ACC112 (cell line): ENCODE data around the gene PRKD3.

Experiments
- H2AFZ ChIP-seq: fragments of 200-600 bp; sonication (generic); one replicate; pipeline ENCODE4 v1.6.0; 2017; ENCODE audit warnings: antibody characterized with exemption, low read length; ENCODE audit not compliant: unreplicated experiment
- H3K27ac ChIP-seq: fragments of 200-600 bp; sonication (generic); 2 replicates; pipeline ENCODE4 v1.5.1; 2014; ENCODE audit warnings: low read depth, mild to moderate bottlenecking, antibody characterized with exemption, low read length, moderate library complexity
- H3K27me3 ChIP-seq: fragments of 200-600 bp; sonication (generic); 2 replicates; pipeline ENCODE4 v1.6.1; 2014; ENCODE audit warnings: mild to moderate bottlenecking, antibody characterized with exemption, low read length, moderate library complexity, mixed read lengths; ENCODE audit not compliant: insufficient read depth
- H3K36me3 ChIP-seq: fragments of 200-600 bp; sonication (generic); 2 replicates; pipeline ENCODE4 v1.6.1; 2016; ENCODE audit warnings: mild to moderate bottlenecking, antibody characterized with exemption, low read length, moderate library complexity, mixed read lengths; ENCODE audit not compliant: insufficient read depth
- H3K4me1 ChIP-seq: fragments of 200-600 bp; sonication (generic); one replicate; pipeline ENCODE4 v1.6.1; 2016; ENCODE audit warnings: low read length, mixed read lengths; ENCODE audit not compliant: insufficient read depth, unreplicated experiment, control insufficient read depth
- H3K4me3 ChIP-seq: fragments of 200-600 bp; sonication (generic); 2 replicates; pipeline ENCODE4 v1.5.1; 2014; ENCODE audit warnings: mild to moderate bottlenecking, low read depth, low read length
- H3K79me2 ChIP-seq: fragments of 200-600 bp; sonication (generic); one replicate; pipeline ENCODE4 v1.6.0; 2016; ENCODE audit warnings: low read length; ENCODE audit not compliant: control insufficient read depth, unreplicated experiment, insufficient read depth

Gene PRKD3

DNA sequence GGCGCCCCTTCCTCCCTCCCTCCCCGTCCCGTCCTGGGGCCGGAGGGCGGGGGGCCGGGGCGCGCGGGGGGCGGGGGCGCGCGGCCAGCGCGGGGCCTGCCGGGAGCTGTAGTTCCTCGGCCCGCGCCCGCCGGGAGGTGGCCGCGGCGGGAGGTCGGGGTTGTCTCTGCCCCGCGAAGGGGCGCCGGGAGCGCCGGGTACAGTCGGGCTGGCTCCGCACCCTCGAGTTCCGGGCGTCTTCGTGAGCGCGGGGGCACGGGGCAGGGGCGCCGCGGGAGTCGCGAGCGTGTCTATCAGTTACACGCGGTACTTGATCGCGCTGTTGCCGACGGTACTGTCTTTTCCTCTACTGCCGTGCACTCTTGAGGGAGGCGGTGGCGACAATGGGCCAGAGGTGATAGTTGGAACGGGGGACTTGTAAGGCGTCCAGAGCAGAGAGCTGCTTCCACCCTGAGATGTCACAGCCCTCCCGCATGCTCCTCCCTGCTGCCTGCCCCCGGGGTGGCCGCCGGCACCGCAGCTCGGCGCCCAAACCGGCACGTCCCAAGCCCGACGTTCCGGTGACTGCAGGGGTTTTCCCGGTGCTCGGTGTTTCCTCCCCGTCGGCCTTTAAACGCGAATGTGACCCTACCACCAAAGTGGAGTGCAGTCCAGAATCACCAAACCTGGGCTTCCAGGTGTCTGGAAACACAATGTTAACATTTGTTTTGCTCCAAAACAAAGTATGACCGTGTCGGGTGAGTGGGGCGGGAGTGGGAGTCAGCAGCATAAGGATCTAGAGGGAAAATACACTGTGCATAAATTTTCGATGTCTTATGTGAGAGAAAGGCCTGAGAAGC lies at the start of gene PRKD3:
Gene PRKD3 (minus strand): TSS at position 48 of the 839 bp plus-strand sequence. CDS start 8,309 bp downstream, outside the sequence.
- H2AFZ ChIP-seq, result peak within 1 kb of the TSS; percentile 96
- no peaks in the 10 kb centered on the region for H3K27me3 ChIP-seq
- H3K27ac ChIP-seq, result peak within 1 kb of the TSS; percentile 64

DNA sequence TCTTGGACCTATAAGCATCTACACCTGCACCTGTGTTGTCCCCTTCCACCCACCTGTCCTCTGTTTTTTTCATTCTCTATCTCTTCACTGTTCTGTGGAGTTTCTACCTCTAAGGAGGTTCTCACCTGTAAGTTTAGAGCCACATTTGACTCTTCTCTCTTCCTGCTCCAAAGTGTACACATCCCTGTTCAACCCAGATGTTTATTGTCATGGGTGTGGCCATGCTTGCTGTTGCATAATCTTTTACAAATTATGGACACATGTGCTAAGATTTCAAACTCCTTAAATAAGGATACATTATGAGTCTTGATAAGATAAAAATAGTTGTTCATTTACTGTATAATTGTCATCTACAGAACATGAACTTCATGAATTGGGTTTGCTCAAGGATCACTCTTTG lies 47.4 kb upstream of the PRKD3 start:
- H3K36me3 ChIP-seq, result no peaks in the 10 kb centered on the region
- no peak overlapping the region for H3K4me3 ChIP-seq
- H3K79me2 ChIP-seq, result no peaks in the 10 kb centered on the region
- H2AFZ ChIP-seq, result no peak overlapping the region
- H3K4me1 ChIP-seq, result peaks cover 7% of the 10 kb centered on the region
- H3K27ac ChIP-seq, result no peak overlapping the region
- no peaks in the 10 kb centered on the region for H3K27me3 ChIP-seq

More for the DNA sequence above, at the start of gene PRKD3:
- H3K4me3 ChIP-seq, result peak within 1 kb of the TSS; percentile 98
- H3K79me2 ChIP-seq, result peaks cover 42% of the 10 kb centered on the region
- no peaks in the 10 kb centered on the region for H3K36me3 ChIP-seq
- H3K4me1 ChIP-seq, result peaks cover 21% of the 10 kb centered on the region

DNA sequence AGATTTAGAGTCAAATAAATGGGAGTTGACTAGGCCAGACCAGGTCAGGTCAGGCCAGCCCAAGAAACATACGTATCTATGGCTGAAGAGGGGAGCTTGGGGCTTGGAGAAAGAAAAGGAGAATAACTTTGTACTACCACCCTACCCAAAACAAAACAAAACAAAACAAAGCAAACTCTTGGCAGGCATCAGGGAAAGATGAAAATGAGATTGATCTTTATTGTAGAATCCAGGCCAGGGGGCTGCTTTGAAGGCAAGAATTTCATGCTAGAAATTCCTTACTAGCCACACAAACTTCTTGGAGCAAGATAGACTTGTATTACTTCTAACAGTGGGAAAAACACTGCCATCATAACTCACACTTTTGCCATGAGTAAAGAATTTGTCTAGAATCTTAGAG lies 46.0 kb upstream of the PRKD3 start:
- Histone ChIP-seq H3K27me3 (no peaks in the 10 kb centered on the region), H3K4me3 (no peak overlapping the region)

DNA sequence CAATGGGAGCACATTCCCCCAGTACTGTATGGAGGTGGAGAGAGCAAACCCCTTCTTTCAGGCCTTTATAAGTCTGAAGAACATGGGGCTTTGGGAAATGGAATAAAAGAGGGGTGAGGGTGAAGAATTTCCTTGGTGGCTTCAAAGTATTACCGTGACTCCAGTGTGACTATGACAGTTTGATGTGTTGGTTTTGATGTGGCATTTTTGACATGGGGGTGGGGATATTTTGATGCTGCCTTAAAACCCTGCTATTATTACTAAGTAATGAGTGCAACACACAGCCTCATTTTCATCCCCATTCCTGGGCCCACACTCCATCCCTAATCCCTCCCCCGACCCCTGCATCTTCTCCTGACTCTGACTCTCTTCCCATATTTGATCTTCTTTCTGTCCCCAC lies 43.4 kb upstream of the PRKD3 start:
- no peak overlapping the region for H2AFZ ChIP-seq
- H3K79me2 ChIP-seq, result no peaks in the 10 kb centered on the region
- no peaks in the 10 kb centered on the region for H3K27me3 ChIP-seq
- no peaks in the 10 kb centered on the region for H3K36me3 ChIP-seq
- peaks cover 9% of the 10 kb centered on the region for H3K4me1 ChIP-seq
- H3K4me3 ChIP-seq, result no peak overlapping the region
- H3K27ac ChIP-seq, result no peak overlapping the region

More for the DNA sequence above, 46.0 kb upstream of the PRKD3 start:
- no peak overlapping the region for H2AFZ ChIP-seq
- H3K27ac ChIP-seq, result no peak overlapping the region
- H3K79me2 ChIP-seq, result no peaks in the 10 kb centered on the region
- H3K4me1 ChIP-seq, result peaks cover 4% of the 10 kb centered on the region
- H3K36me3 ChIP-seq, result no peaks in the 10 kb centered on the region

DNA sequence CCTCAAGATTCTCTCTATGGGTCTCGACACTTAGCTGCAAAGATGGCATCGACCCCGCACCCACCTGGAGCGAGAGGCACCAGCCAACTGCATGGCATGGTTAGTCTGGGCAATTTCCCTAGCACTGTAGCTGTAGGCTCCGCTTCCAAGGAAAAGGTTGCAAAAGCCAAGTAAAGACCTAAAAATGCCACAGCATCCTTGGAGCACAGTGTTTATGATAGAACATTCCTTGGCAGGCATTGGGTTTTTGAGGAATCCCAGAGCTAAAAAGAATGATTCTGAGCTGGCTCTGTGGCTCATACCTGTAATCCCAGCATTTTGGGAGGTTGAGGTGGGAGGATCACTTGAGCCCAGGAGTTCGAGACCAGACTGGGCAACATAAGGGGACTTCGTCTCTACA lies 42.7 kb upstream of the PRKD3 start:
- Histone ChIP-seq H2AFZ (no peak overlapping the region), H3K79me2 (no peaks in the 10 kb centered on the region), H3K27me3 (no peaks in the 10 kb centered on the region), H3K36me3 (no peaks in the 10 kb centered on the region), H3K4me1 (peaks cover 9% of the 10 kb centered on the region), H3K27ac (no peak overlapping the region), H3K4me3 (no peak overlapping the region)

DNA sequence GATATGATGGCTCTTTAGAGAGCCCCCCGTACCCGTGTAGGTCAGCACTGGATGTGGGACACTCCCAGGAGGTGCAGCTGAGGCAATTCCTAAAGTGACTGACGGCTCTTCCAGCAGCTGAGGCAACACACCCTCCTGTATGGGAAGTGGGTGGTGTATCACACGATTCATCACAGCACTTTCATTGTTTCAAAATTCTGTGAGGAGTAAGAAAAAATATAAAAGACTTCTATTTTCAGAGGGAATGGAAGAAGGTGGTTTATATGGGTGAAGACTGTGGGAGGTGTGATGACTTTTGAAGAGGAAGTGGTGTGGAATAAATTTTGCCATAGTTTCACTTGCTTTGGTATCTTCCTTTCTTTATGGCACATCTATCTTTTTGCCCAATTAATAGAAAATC lies 42.1 kb upstream of the PRKD3 start:
- Histone ChIP-seq H3K27ac (no peak overlapping the region), H3K4me1 (peaks cover 9% of the 10 kb centered on the region), H3K27me3 (no peaks in the 10 kb centered on the region), H3K36me3 (no peaks in the 10 kb centered on the region), H3K79me2 (no peaks in the 10 kb centered on the region), H2AFZ (no peak overlapping the region), H3K4me3 (no peak overlapping the region)

DNA sequence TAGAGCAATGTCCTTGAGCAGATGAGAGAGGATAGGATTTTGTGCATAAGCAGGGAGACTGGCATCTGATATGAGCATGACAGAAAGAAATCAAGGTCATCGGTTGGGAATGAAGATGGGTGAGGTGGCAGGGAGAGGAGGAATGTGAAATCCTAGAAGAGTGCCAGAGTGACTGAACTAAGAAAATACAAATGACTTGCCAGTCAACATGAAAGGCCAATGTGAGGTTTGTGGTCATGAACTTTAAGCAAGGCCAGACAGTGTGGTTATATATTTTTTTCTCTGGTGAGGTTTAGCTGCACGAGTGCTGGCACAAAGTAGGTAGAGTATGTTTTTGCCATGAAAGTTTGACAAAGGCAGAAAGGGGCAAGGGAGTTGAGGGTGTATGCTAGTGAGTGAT lies 41.0 kb upstream of the PRKD3 start:
- H3K27ac ChIP-seq, result no peak overlapping the region
- H3K4me3 ChIP-seq, result no peak overlapping the region
- no peaks in the 10 kb centered on the region for H3K36me3 ChIP-seq
- no peaks in the 10 kb centered on the region for H3K79me2 ChIP-seq
- no peak overlapping the region for H2AFZ ChIP-seq
- H3K27me3 ChIP-seq, result no peaks in the 10 kb centered on the region
- peaks cover 9% of the 10 kb centered on the region for H3K4me1 ChIP-seq

DNA sequence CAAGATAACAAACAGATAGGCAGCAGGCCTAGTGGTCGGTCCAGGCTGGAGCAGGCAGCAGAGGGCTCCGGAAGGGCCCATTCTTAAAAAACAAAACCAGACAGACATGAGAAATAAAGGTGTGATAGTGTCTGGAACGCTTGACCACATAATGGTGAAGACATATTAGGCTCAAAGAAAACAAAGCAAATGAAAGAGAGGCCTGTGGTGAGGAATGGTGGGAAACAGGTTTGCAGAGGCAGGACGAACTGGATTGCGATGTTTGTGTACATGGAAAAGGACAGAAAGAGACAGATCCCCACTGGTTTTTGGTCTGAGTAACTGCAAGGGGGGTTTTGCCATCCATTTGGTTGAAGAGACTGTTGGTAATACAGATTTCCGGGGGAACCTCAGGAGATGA lies 39.7 kb upstream of the PRKD3 start:
- Histone ChIP-seq H3K27ac (no peak overlapping the region), H3K36me3 (no peaks in the 10 kb centered on the region), H3K4me1 (peaks cover 9% of the 10 kb centered on the region), H3K4me3 (no peak overlapping the region), H3K79me2 (no peaks in the 10 kb centered on the region), H2AFZ (no peak overlapping the region), H3K27me3 (no peaks in the 10 kb centered on the region)

DNA sequence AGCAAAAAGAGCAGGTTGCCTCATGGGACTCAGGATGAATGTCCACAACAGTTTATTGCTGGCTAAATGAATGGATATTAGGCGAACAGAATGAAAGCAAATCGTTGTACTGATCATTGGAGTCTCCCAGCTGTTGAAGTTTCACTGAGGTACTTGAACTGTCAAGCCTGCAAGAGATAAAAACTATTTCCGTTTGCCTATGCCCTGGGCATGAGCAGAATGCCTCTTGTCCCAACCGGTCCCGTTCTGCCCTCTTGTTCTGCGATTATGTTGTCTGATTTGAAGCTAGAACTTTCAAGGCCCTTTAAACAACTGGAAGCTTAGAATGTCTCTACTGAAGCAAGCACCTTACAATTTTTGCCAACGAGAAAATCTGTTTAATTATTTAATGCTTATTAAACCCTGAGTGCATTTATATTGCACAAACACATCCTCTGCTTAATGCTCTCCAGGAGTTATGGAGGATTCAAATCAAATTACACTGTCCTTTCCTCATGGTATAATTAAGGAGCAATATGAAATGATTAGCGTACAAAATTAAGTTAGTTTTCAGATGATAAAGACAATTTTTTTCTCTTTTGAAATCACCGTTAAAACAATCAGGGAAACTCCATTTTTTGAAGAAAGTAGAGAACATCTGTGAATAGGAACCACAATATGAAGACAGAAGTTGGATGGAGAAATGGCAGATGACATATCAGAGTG lies 37.5 kb upstream of the PRKD3 start:
- H2AFZ ChIP-seq, result no peak overlapping the region
- H3K4me3 ChIP-seq, result no peak overlapping the region
- H3K79me2 ChIP-seq, result no peaks in the 10 kb centered on the region
- no peaks in the 10 kb centered on the region for H3K27me3 ChIP-seq
- no peak overlapping the region for H3K27ac ChIP-seq
- no peaks in the 10 kb centered on the region for H3K36me3 ChIP-seq
- peaks cover 9% of the 10 kb centered on the region for H3K4me1 ChIP-seq

DNA sequence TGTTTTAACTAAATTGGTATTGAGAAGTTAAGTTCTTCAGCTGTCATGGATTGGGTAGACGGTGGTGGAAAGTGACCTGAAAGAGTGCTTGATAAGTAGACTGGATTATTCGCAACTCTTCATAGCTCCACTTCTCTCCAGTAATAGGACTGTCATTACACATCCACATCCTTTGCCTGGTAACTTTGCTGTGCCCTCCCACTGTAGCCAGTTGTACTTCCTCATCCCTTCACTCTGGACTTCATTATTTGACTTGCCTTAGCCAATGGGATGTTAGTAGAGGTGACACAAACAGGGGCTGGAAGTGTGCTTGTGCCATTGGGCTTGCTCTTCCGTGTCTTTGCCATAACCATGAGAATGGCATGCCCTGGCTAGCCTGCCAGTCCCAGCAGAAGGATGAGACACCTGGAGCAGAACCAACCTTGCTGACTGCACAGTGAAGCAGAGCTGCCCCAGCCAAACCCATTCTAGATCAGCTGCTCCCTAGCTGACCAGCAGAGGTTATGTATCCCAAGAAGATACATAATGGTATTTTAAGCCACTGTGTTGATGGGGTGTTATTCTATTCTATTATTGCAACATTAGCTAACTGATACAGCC lies 36.7 kb upstream of the PRKD3 start:
- H3K27me3 ChIP-seq, result no peaks in the 10 kb centered on the region
- no peak overlapping the region for H3K27ac ChIP-seq
- H3K36me3 ChIP-seq, result no peaks in the 10 kb centered on the region
- H3K79me2 ChIP-seq, result no peaks in the 10 kb centered on the region
- peaks cover 9% of the 10 kb centered on the region for H3K4me1 ChIP-seq
- H2AFZ ChIP-seq, result no peak overlapping the region
- H3K4me3 ChIP-seq, result no peak overlapping the region
